HCT116 (cell line): ENCODE results near the gene EIF3K.

Experiments used
- POLR2A ChIP-seq: IDR thresholded peaks from 2 replicates; pipeline ENCODE4 v1.7.0; 2011; ENCODE audit warnings: borderline replicate concordance; ENCODE audit not compliant: insufficient read depth, insufficient read length; ENCODE audit errors: extremely low read depth
- TF ChIP-seq, protein P1 (sequence below), 3 experiments: fragments of 200-600 bp in 1 of 3; sonication (generic) in 1 of 3; IDR thresholded peaks in 2 of 3; conservative IDR thresholded peaks in 1 of 3; 2 replicates each; pipeline ENCODE4 v1.5.1; 2012 to 2017; ENCODE audit warnings: low read depth in 2 of 3, low read length in 2 of 3, antibody characterized with exemption in 1 of 3, borderline replicate concordance in 1 of 3, control low read depth in 1 of 3, mild to moderate bottlenecking in 1 of 3, mixed read lengths in 1 of 3, mixed run types in 1 of 3, moderate library complexity in 1 of 3; ENCODE audit not compliant: insufficient read depth in 1 of 3

DNA sequence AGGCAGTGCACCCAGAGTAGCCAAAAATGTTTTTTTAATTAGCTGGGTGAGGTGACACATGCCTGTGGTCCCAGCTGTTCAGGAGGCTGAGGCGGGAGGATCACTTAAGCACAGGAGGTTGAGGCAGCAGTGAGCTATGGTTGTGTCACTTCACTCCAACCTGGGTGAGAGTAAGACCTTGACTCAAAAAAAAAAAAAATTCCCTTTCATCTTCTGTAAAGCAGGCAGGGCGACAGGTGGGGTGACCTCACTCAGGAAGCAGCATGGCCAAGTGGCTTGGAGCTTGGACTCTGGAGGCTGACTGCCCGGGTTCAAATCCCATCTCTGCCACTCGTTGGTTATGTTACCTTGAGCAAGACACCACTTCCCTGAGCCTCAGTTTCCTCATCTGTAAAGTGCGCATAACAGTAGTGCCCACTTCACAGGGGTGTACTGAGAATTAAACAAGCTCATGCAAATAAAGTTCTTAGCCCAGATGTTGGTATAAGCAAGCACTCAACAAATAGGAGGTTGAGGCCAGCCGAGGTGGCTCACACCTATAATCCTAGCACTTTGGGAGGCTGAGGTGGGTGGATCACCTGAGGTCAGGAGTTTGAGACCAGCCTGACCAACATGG is 49.5 kb upstream of the EIF3K start:
- no peak for TF ChIP-seq POLR2A
- TF ChIP-seq, protein P1, sequence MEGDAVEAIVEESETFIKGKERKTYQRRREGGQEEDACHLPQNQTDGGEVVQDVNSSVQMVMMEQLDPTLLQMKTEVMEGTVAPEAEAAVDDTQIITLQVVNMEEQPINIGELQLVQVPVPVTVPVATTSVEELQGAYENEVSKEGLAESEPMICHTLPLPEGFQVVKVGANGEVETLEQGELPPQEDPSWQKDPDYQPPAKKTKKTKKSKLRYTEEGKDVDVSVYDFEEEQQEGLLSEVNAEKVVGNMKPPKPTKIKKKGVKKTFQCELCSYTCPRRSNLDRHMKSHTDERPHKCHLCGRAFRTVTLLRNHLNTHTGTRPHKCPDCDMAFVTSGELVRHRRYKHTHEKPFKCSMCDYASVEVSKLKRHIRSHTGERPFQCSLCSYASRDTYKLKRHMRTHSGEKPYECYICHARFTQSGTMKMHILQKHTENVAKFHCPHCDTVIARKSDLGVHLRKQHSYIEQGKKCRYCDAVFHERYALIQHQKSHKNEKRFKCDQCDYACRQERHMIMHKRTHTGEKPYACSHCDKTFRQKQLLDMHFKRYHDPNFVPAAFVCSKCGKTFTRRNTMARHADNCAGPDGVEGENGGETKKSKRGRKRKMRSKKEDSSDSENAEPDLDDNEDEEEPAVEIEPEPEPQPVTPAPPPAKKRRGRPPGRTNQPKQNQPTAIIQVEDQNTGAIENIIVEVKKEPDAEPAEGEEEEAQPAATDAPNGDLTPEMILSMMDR (IDR thresholded peaks at IDR 0.05 in 2 of 3, conservative IDR thresholded peaks at IDR 0.05 in 1 of 3; ENCODE audit: borderline replicate concordance in 1 of 3, insufficient read depth in 1 of 3, low read depth in 2 of 3, low read length in 2 of 3) = no peak
